Stimulated activated CD4-positive, alpha-beta T cell treated with anti-CD3 and anti-CD28 coated beads, TNF-alpha, amount 100 ng/mL, for 4 hours (primary cell): ENCODE data around the gene DPPA5.
"Not testable (repeated sequence)": the region's sequence is repeated elsewhere in the genome, so short reads cannot be mapped to it uniquely, and the experiment has no call there.

Experiments used
- DNase-seq, 3 experiments: peaks; one replicate each; pipeline ENCODE4 v3.0.0-alpha.2; 2020; ENCODE audit warnings: low read depth in 3 of 3

DPPA5 gene

GRCh38 chr6:73364121-73364520 lies 10.0 kb upstream of the DPPA5 start:
- DNase-seq = no peak

- no peak for DNase-seq
Measured at GRCh38 chr6:73363537-73363875, 9.4 kb upstream of the DPPA5 start.

GRCh38 chr6:73362869-73363536 lies 8.9 kb upstream of the DPPA5 start:
- no peak for DNase-seq

- DNase-seq = no peak
Measured at GRCh38 chr6:73362358-73362757, 8.3 kb upstream of the DPPA5 start, which contains the start of gene KHDC3L. Gene KHDC3L (plus strand): TSS chr6:73362658. CDS start chr6:73362730, 72 bp downstream.

- DNase-seq = no peak
Measured at GRCh38 chr6:73349311-73349710, 4.8 kb downstream of the DPPA5 start.

- DNase-seq = no peak
Measured at GRCh38 chr6:73348550-73349204, 5.4 kb downstream of the DPPA5 start.

- no peak for DNase-seq
Measured at GRCh38 chr6:73343164-73343563, 10.9 kb downstream of the DPPA5 start.

- DNase-seq = no peak
Measured at GRCh38 chr6:73342174-73342573, 11.9 kb downstream of the DPPA5 start.

GRCh38 chr6:73341335-73341734 lies 12.7 kb downstream of the DPPA5 start:
- DNase-seq = no peak

GRCh38 chr6:73340048-73340447 lies 14.0 kb downstream of the DPPA5 start:
- no peak for DNase-seq

GRCh38 chr6:73339340-73339739 lies 14.7 kb downstream of the DPPA5 start:
- no peak for DNase-seq

GRCh38 chr6:73329201-73329600 lies 24.9 kb downstream of the DPPA5 start:
- DNase-seq = no peak

GRCh38 chr6:73328790-73329189 lies 25.3 kb downstream of the DPPA5 start:
- DNase-seq = no peak

GRCh38 chr6:73325656-73326055 lies 28.4 kb downstream of the DPPA5 start:
- no peak for DNase-seq

GRCh38 chr6:73323323-73323722 lies 30.8 kb downstream of the DPPA5 start:
- no peak for DNase-seq

- no peak for DNase-seq
Measured at GRCh38 chr6:73314577-73315492, 39.2 kb downstream of the DPPA5 start.

GRCh38 chr6:73310503-73310845 lies 43.6 kb downstream of the DPPA5 start:
- DNase-seq = not testable (repeated sequence)

GRCh38 chr6:73309785-73310502 lies 44.1 kb downstream of the DPPA5 start:
- DNase-seq = peak; percentile 11 to 34 (median 33)

GRCh38 chr6:73309535-73309784 lies 44.6 kb downstream of the DPPA5 start:
- peak in 1 of 3 experiments; percentile 5 for DNase-seq

- no peak for DNase-seq
Measured at GRCh38 chr6:73308712-73309534, 45.2 kb downstream of the DPPA5 start.

- DNase-seq = not testable (repeated sequence)
Measured at GRCh38 chr6:73303773-73304172, 50.3 kb downstream of the DPPA5 start.
